K562 (cell line): ENCODE measurements around the gene CPPED1. TPM values are rescaled to one million over a fixed set of nuclear protein-coding genes. Genes with fewer than 3 reads are reported as not detected.

Source experiments
- ATAC-seq: fragments of 200-7000 bp; cut with Tn5 transposase; 3 replicates; pipeline ENCODE4 v1.9.1; 2020; ENCODE audit warnings: moderate library complexity
- BruUV-seq: library from RNA; stranded (reverse); fragments of 400-500 nt; replicated peaks from 2 replicates; lab custom pipeline; 2021; lab: Mats Ljungman, UMichigan
- CTCF ChIA-PET: fragments of 300-600 bp; formaldehyde crosslinking; extraction: SDS; loops from one replicate; lab custom pipeline; 2021; ENCODE audit warnings: low intra/inter-chr PET ratio; lab: Yijun Ruan, JAX
- POLR2A ChIA-PET: fragments of 300-600, 350-650 bp; sonication (Branson Sonifier 250); formaldehyde crosslinking; extraction: SDS; loops from one replicate; lab custom pipeline; 2021; ENCODE audit warnings: antibody characterized with exemption, inconsistent platforms; lab: Yijun Ruan, JAX
- DNase-seq, 4 experiments: peaks; one replicate each; pipeline versions ENCODE4 v3.0.0 to v3.0.0-alpha.2; 2011 to 2018; ENCODE audit warnings: low spot score in 3 of 4, mixed read lengths in 3 of 4; ENCODE audit errors: extremely low read depth in 1 of 4
- FAIRE-seq: peaks from 2 replicates; lab custom pipeline; 2011; peaks lifted over from hg19 to GRCh38; lab: Jason Lieb, UNC
- H2AFZ ChIP-seq: 2 replicates; pipeline ENCODE4 v1.6.0; 2011; ENCODE audit warnings: low read depth, low read length, control low read depth, inconsistent platforms
- H3K27ac ChIP-seq: fragments of 200-600 bp; 3 replicates; pipeline ENCODE4 v1.8.0; 2011; ENCODE audit warnings: low read depth, mild to moderate bottlenecking, control low read depth, inconsistent platforms, low read length, moderate library complexity, mixed read lengths; ENCODE audit errors: extremely low read depth
- H3K27me3 ChIP-seq, 2 experiments: fragments of 300-600 bp in 1 of 2; 2 replicates in 1 of 2; 3 replicates in 1 of 2; pipeline versions ENCODE4 v1.6.0 to v1.8.0; 2011; ENCODE audit warnings: inconsistent platforms in 2 of 2, low read length in 2 of 2, mild to moderate bottlenecking in 1 of 2, mixed read lengths in 1 of 2, moderate library complexity in 1 of 2; ENCODE audit not compliant: control insufficient read depth in 2 of 2, insufficient read depth in 2 of 2
- H3K36me3 ChIP-seq: fragments of 300-600 bp; 3 replicates; pipeline ENCODE4 v1.8.0; 2011; ENCODE audit warnings: mild to moderate bottlenecking, low read length, inconsistent platforms; ENCODE audit not compliant: control insufficient read depth, insufficient read depth
- H3K4me1 ChIP-seq, 2 experiments: fragments of 200-600 bp in 1 of 2; replicated peaks in 1 of 2; 2 replicates in 1 of 2; 3 replicates in 1 of 2; pipeline versions ENCODE4 v1.5.1 to v1.8.0; 2011; ENCODE audit warnings: inconsistent platforms in 2 of 2, low read length in 2 of 2, mild to moderate bottlenecking in 1 of 2, mixed read lengths in 1 of 2, moderate library complexity in 1 of 2; ENCODE audit not compliant: control insufficient read depth in 2 of 2, insufficient read depth in 2 of 2
- H3K4me2 ChIP-seq: 2 replicates; pipeline ENCODE4 v1.6.1; 2011; ENCODE audit warnings: low read length, control low read depth, inconsistent platforms, mixed read lengths; ENCODE audit not compliant: insufficient read depth
- H3K4me3 ChIP-seq: fragments of 200-600 bp; sonication (generic), shearing (Covaris generic); 2 replicates; pipeline ENCODE4 v1.5.1; 2016; ENCODE audit warnings: control low read depth, inconsistent platforms
- H3K79me2 ChIP-seq: fragments of 200-600 bp; 3 replicates; pipeline ENCODE4 v1.8.0; 2011; ENCODE audit warnings: low read length, inconsistent platforms; ENCODE audit not compliant: control insufficient read depth, insufficient read depth
- H3K9ac ChIP-seq, 2 experiments: 2 replicates each; pipeline versions ENCODE4 v1.6.0 to v1.6.1; 2011; ENCODE audit warnings: low read depth in 2 of 2, low read length in 2 of 2, control low read depth in 1 of 2, inconsistent platforms in 1 of 2, mild to moderate bottlenecking in 1 of 2, mixed read lengths in 1 of 2; ENCODE audit not compliant: insufficient read depth in 1 of 2
- H3K9me1 ChIP-seq: one replicate; pipeline ENCODE4 v1.6.0; 2011; ENCODE audit warnings: inconsistent platforms, mild to moderate bottlenecking, low read length, moderate library complexity; ENCODE audit not compliant: control insufficient read depth, insufficient read depth
- H3K9me3 ChIP-seq: replicated peaks from 2 replicates; pipeline ENCODE4 v1.5.1; 2011; ENCODE audit warnings: low read depth, low read length, inconsistent platforms; ENCODE audit not compliant: control insufficient read depth, insufficient read depth
- H4K20me1 ChIP-seq: replicated peaks from 2 replicates; pipeline ENCODE4 v1.6.1; 2011; ENCODE audit warnings: low read length, inconsistent platforms, mixed read lengths; ENCODE audit not compliant: control insufficient read depth, insufficient read depth
- ZNF143 ChIP-seq: sonication (generic); formaldehyde crosslinking; IDR thresholded peaks from 2 replicates; pipeline ENCODE4 v1.9.0; 2022; ENCODE audit warnings: mild to moderate bottlenecking, missing genetic modification reagents
- WGBS: fragments of 100-300 bp; shearing (Covaris generic); methylation state at CpG from one replicate; pipeline ENCODE4 v1.1.6; 2016; ENCODE audit warnings: low coverage, mixed read lengths; ENCODE audit not compliant: insufficient coverage; ENCODE audit errors: missing lambda C conversion rate; 5-methylcytosine and 5-hydroxymethylcytosine counted together
- in situ Hi-C: fragments of 300-500 bp; cut with MboI; formaldehyde crosslinking; loops from 4 replicates; pipeline ENCODE4 v1.15.0; 2018; ENCODE audit warnings: inconsistent platforms, mixed read lengths
- intact Hi-C: fragments of 100-400 bp; cut with micrococcal nuclease; formaldehyde crosslinking; loops from 2 replicates; pipeline ENCODE4 v1.14.2; 2022
- polyA plus RNA-seq, 8 experiments: library from polyadenylated mRNA; depleted of rRNA in 4 of 8; stranded (reverse) in 5 of 8; unstranded in 3 of 8; fragments of >200 nt; fragmentation: Nextera tagmentation in 2 of 8; fragmentation: Illumina TruSeq in 1 of 8; extraction: Ambion mirVana in 2 of 8; extraction: Trizol in 1 of 8; gene quantifications; 2 replicates each; pipeline versions ENCODE4 v1.2.1 to v1.2.3, GENCODE V29; 2011 to 2014; ENCODE audit warnings: inconsistent platforms in 1 of 8, missing spikeins in 1 of 8
- total RNA-seq, 7 experiments: library from RNA; depleted of rRNA in 6 of 7; stranded (reverse); fragments of >200 nt in 6 of 7; fragmentation: Illumina TruSeq in 2 of 7; extraction: Trizol in 2 of 7; gene quantifications; 2 replicates each; pipeline versions ENCODE4 v1.2.1 to v1.2.3, GENCODE V29; 2011 to 2021; ENCODE audit warnings: low replicate concordance in 1 of 7
- TF ChIP-seq, protein P1 (sequence below): fragments of 200-600 bp; sonication (generic); IDR thresholded peaks from one replicate; pipeline ENCODE4 v1.6.1; 2012; ENCODE audit warnings: mild to moderate bottlenecking, low read depth, low read length, inconsistent platforms

The CPPED1 gene
- total and polyA plus RNA-seq, 9 of the 15 experiments (the other 6 are each of a cell fraction or from before 2014, with no cell fraction given): 7.5 to 25.7 (median 16.9) TPM

DNA sequence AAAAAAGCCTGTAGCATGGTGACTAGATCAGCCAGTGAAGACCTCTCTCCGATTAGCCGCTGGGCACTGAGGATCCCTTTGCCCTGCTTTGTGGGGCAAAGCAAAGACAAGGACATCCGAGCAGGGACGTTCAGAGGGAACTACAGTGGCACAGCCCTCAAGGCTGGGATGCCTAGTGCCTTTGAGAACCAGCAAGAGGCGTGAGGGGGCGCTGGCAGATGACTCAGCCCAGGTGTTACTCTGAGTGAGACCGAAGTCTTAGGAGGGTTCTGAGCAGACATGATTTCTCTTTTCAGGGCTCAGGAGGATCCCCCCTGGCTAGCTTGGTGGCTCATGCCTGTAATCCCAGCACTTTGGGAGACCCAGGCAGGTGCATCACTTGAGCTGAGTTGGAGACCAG is 178.6 kb downstream of the CPPED1 start:
- no peaks in the 10 kb centered on the region for H3K79me2 ChIP-seq
- no peak overlapping the region for H3K9ac ChIP-seq
- 15% methylated on average over 7 of the region's 7 CpGs for WGBS
- H3K36me3 ChIP-seq: no peaks in the 10 kb centered on the region
- ChIA-PET CTCF (no interaction called here), POLR2A (no interaction called here)
- DNase-seq: no peak
- no TSS peak for BruUV-seq
- FAIRE-seq: no peak
- no peaks in the 10 kb centered on the region for H3K9me3 ChIP-seq
- no peaks in the 10 kb centered on the region for H3K9me1 ChIP-seq
- no peak; the same call in 2 of the 3 replicates for ATAC-seq
- intact Hi-C loops: no loop called here
- no peak overlapping the region for H3K4me2 ChIP-seq
- H2AFZ ChIP-seq: no peak overlapping the region
- in situ Hi-C loops: no loop called here
- no peak overlapping the region for H3K4me3 ChIP-seq
- peaks cover 0 to 26% of the 10 kb centered on the region in 2 experiments; a peak in 3 of 5 replicates for H3K27me3 ChIP-seq
- H4K20me1 ChIP-seq: no peaks in the 10 kb centered on the region
- H3K27ac ChIP-seq: no peak overlapping the region
- no peaks in the 10 kb centered on the region; a peak in 1 of 5 replicates for H3K4me1 ChIP-seq
- TF ChIP-seq ZNF143 (CRISPR knock-in tag): no peak
- TF ChIP-seq, protein P1, sequence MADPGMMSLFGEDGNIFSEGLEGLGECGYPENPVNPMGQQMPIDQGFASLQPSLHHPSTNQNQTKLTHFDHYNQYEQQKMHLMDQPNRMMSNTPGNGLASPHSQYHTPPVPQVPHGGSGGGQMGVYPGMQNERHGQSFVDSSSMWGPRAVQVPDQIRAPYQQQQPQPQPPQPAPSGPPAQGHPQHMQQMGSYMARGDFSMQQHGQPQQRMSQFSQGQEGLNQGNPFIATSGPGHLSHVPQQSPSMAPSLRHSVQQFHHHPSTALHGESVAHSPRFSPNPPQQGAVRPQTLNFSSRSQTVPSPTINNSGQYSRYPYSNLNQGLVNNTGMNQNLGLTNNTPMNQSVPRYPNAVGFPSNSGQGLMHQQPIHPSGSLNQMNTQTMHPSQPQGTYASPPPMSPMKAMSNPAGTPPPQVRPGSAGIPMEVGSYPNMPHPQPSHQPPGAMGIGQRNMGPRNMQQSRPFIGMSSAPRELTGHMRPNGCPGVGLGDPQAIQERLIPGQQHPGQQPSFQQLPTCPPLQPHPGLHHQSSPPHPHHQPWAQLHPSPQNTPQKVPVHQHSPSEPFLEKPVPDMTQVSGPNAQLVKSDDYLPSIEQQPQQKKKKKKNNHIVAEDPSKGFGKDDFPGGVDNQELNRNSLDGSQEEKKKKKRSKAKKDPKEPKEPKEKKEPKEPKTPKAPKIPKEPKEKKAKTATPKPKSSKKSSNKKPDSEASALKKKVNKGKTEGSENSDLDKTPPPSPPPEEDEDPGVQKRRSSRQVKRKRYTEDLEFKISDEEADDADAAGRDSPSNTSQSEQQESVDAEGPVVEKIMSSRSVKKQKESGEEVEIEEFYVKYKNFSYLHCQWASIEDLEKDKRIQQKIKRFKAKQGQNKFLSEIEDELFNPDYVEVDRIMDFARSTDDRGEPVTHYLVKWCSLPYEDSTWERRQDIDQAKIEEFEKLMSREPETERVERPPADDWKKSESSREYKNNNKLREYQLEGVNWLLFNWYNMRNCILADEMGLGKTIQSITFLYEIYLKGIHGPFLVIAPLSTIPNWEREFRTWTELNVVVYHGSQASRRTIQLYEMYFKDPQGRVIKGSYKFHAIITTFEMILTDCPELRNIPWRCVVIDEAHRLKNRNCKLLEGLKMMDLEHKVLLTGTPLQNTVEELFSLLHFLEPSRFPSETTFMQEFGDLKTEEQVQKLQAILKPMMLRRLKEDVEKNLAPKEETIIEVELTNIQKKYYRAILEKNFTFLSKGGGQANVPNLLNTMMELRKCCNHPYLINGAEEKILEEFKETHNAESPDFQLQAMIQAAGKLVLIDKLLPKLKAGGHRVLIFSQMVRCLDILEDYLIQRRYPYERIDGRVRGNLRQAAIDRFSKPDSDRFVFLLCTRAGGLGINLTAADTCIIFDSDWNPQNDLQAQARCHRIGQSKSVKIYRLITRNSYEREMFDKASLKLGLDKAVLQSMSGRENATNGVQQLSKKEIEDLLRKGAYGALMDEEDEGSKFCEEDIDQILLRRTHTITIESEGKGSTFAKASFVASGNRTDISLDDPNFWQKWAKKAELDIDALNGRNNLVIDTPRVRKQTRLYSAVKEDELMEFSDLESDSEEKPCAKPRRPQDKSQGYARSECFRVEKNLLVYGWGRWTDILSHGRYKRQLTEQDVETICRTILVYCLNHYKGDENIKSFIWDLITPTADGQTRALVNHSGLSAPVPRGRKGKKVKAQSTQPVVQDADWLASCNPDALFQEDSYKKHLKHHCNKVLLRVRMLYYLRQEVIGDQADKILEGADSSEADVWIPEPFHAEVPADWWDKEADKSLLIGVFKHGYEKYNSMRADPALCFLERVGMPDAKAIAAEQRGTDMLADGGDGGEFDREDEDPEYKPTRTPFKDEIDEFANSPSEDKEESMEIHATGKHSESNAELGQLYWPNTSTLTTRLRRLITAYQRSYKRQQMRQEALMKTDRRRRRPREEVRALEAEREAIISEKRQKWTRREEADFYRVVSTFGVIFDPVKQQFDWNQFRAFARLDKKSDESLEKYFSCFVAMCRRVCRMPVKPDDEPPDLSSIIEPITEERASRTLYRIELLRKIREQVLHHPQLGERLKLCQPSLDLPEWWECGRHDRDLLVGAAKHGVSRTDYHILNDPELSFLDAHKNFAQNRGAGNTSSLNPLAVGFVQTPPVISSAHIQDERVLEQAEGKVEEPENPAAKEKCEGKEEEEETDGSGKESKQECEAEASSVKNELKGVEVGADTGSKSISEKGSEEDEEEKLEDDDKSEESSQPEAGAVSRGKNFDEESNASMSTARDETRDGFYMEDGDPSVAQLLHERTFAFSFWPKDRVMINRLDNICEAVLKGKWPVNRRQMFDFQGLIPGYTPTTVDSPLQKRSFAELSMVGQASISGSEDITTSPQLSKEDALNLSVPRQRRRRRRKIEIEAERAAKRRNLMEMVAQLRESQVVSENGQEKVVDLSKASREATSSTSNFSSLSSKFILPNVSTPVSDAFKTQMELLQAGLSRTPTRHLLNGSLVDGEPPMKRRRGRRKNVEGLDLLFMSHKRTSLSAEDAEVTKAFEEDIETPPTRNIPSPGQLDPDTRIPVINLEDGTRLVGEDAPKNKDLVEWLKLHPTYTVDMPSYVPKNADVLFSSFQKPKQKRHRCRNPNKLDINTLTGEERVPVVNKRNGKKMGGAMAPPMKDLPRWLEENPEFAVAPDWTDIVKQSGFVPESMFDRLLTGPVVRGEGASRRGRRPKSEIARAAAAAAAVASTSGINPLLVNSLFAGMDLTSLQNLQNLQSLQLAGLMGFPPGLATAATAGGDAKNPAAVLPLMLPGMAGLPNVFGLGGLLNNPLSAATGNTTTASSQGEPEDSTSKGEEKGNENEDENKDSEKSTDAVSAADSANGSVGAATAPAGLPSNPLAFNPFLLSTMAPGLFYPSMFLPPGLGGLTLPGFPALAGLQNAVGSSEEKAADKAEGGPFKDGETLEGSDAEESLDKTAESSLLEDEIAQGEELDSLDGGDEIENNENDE: no peak
